PC-9 (cell line): ENCODE data around the gene RREB1. TPM values are rescaled to one million over a fixed set of nuclear protein-coding genes. Genes with fewer than 3 reads are reported as not detected.

ENCODE experiments used
- BruUV-seq: library from RNA; stranded (reverse); fragments of 400-500 nt; replicated peaks from 2 replicates; lab custom pipeline; 2021; lab: Mats Ljungman, UMichigan
- CTCF ChIA-PET: fragments of 300-600 bp; sonication (Branson Sonifier 250); formaldehyde crosslinking; loops from one replicate; lab custom pipeline; 2022; ENCODE audit warnings: antibody characterized with exemption; lab: Charles Lee
- POLR2A ChIA-PET: fragments of 300-600 bp; sonication (Branson Sonifier 250); formaldehyde crosslinking; loops from one replicate; lab custom pipeline; 2022; ENCODE audit warnings: antibody characterized with exemption; ENCODE audit not compliant: unreplicated experiment; lab: Charles Lee
- DNase-seq, 2 experiments: peaks; one replicate each; pipeline versions ENCODE4 v3.0.0 to v3.0.0-alpha.2; 2015 to 2022; ENCODE audit warnings: mixed read lengths in 1 of 2
- H2AFZ ChIP-seq: fragments of 200-600 bp; sonication (generic); 2 replicates; pipeline ENCODE4 v1.8.1; 2017; ENCODE audit warnings: antibody characterized with exemption
- H3F3A ChIP-seq: fragments of 200-600 bp; sonication (generic); 2 replicates; pipeline ENCODE4 v1.8.1; 2017; ENCODE audit warnings: antibody characterized with exemption, mild to moderate bottlenecking, low read depth; ENCODE audit not compliant: insufficient read depth
- H3K27ac ChIP-seq: fragments of 200-600 bp; sonication (generic); 2 replicates; pipeline ENCODE4 v1.6.1; 2016; ENCODE audit warnings: mixed run types
- H3K27me3 ChIP-seq: fragments of 200-600 bp; sonication (generic); 2 replicates; pipeline ENCODE4 v1.6.1; 2016; ENCODE audit warnings: low read depth, mixed run types; ENCODE audit not compliant: insufficient read depth
- H3K36me3 ChIP-seq: fragments of 200-600 bp; sonication (generic); 2 replicates; pipeline ENCODE4 v1.6.1; 2016; ENCODE audit warnings: low read depth, mixed run types
- H3K4me1 ChIP-seq: fragments of 200-600 bp; sonication (generic); replicated peaks from 2 replicates; pipeline ENCODE4 v1.6.1; 2016; ENCODE audit warnings: mixed run types; ENCODE audit not compliant: insufficient read depth
- H3K4me2 ChIP-seq: fragments of 200-600 bp; sonication (generic); 2 replicates; pipeline ENCODE4 v1.6.1; 2017; ENCODE audit warnings: mixed run types
- H3K4me3 ChIP-seq: fragments of 200-600 bp; sonication (generic); 2 replicates; pipeline ENCODE4 v1.6.1; 2016; ENCODE audit warnings: mixed run types
- H3K79me2 ChIP-seq: fragments of 200-600 bp; sonication (generic); 2 replicates; pipeline ENCODE4 v1.6.1; 2017; ENCODE audit warnings: low read depth, mixed run types
- H3K9me2 ChIP-seq: fragments of 200-600 bp; sonication (generic); 2 replicates; pipeline ENCODE4 v1.8.1; 2017; ENCODE audit warnings: mild to moderate bottlenecking; ENCODE audit not compliant: insufficient read depth
- H3K9me3 ChIP-seq: fragments of 200-600 bp; sonication (generic); 2 replicates; pipeline ENCODE4 v1.8.1; 2016; ENCODE audit warnings: low read depth; ENCODE audit not compliant: insufficient read depth
- H4K20me1 ChIP-seq: fragments of 200-600 bp; sonication (generic); 2 replicates; pipeline ENCODE4 v1.8.1; 2017; ENCODE audit not compliant: insufficient read depth
- CTCF ChIP-seq: fragments of 200-600 bp; sonication (generic); conservative IDR thresholded peaks from 2 replicates; pipeline ENCODE4 v1.6.1; 2017; ENCODE audit warnings: mixed run types, antibody characterized with exemption, mild to moderate bottlenecking, moderate library complexity
- EZH2 ChIP-seq: fragments of 200-600 bp; sonication (generic); IDR thresholded peaks from 2 replicates; pipeline ENCODE4 v1.8.0; 2017; ENCODE audit warnings: antibody characterized with exemption, low read depth
- intact Hi-C: fragments of 100-400 bp; cut with micrococcal nuclease; formaldehyde crosslinking; loops from one replicate; pipeline ENCODE4 v1.10.0; 2022; ENCODE audit not compliant: unreplicated experiment
- total RNA-seq: library from RNA; stranded (reverse); gene quantifications from 2 replicates; pipeline ENCODE4 v1.2.3, GENCODE V29; 2021

RREB1 gene
- total RNA-seq, 1 experiment from 2014 or later, result 38.4 TPM

GRCh38 chr6:7180751-7181150 is 73.0 kb downstream of the RREB1 start:
- Histone ChIP-seq H3K27me3 (no peaks in the 10 kb centered on the region), H3K79me2 (0 out of 2 replicates have a peak, but pooled peaks cover 1% of the 10 kb centered on the region), H3K4me2 (no peak overlapping the region), H3K4me1 (no peaks in the 10 kb centered on the region), H4K20me1 (no peaks in the 10 kb centered on the region), H3K9me3 (no peaks in the 10 kb centered on the region), H2AFZ (no peak overlapping the region), H3K27ac (no peak overlapping the region), H3K36me3 (peaks cover 8% of the 10 kb centered on the region; the same call in 1 of the 2 replicates), H3K9me2 (no peaks in the 10 kb centered on the region), H3F3A (no peaks in the 10 kb centered on the region), H3K4me3 (no peak overlapping the region)
- TF ChIP-seq CTCF (no peak), EZH2 (no peak)
- POLR2A ChIA-PET, result no interaction called here
- no TSS peak for BruUV-seq
- CTCF ChIA-PET, result interaction anchor here (0.7 kb wide), 1 partner anchor 55 kb away, joined by 3 read pairs; no protein-coding TSS in a partner anchor
- intact Hi-C loops, result no loop called here
- no peak for DNase-seq

GRCh38 chr6:7183707-7184106 is 75.9 kb downstream of the RREB1 start:
- no peaks in the 10 kb centered on the region for H3K4me1 ChIP-seq
- no peaks in the 10 kb centered on the region for H4K20me1 ChIP-seq
- intact Hi-C loops, result no loop called here
- H3K4me2 ChIP-seq, result no peak overlapping the region
- H2AFZ ChIP-seq, result no peak overlapping the region
- CTCF ChIA-PET, result no interaction called here
- peaks cover 8% of the 10 kb centered on the region; the same call in 1 of the 2 replicates for H3K36me3 ChIP-seq
- no peaks in the 10 kb centered on the region for H3K27me3 ChIP-seq
- H3F3A ChIP-seq, result no peaks in the 10 kb centered on the region
- BruUV-seq, result no TSS peak
- no peak overlapping the region for H3K4me3 ChIP-seq
- no peaks in the 10 kb centered on the region for H3K9me3 ChIP-seq
- POLR2A ChIA-PET, result no interaction called here
- no peaks in the 10 kb centered on the region for H3K9me2 ChIP-seq
- H3K27ac ChIP-seq, result no peak overlapping the region
- TF ChIP-seq CTCF, result no peak
- TF ChIP-seq EZH2, result no peak
- no peaks in the 10 kb centered on the region for H3K79me2 ChIP-seq
- no peak for DNase-seq

- H3K4me1 ChIP-seq, result no peaks in the 10 kb centered on the region
- H3K4me2 ChIP-seq, result no peak overlapping the region
- no peaks in the 10 kb centered on the region for H3K9me3 ChIP-seq
- H3K79me2 ChIP-seq, result no peaks in the 10 kb centered on the region
- H3K27me3 ChIP-seq, result no peaks in the 10 kb centered on the region
- TF ChIP-seq EZH2 (no peak), CTCF (no peak)
- peaks cover 6% of the 10 kb centered on the region; the same call in 1 of the 2 replicates for H3K36me3 ChIP-seq
- no peaks in the 10 kb centered on the region for H4K20me1 ChIP-seq
- BruUV-seq, result no TSS peak
- ChIA-PET POLR2A (no interaction called here), CTCF (no interaction called here)
- intact Hi-C loops, result no loop called here
- no peak overlapping the region for H3K27ac ChIP-seq
- no peak overlapping the region for H2AFZ ChIP-seq
- no peak for DNase-seq
- H3K9me2 ChIP-seq, result no peaks in the 10 kb centered on the region
- H3F3A ChIP-seq, result no peaks in the 10 kb centered on the region
- H3K4me3 ChIP-seq, result no peak overlapping the region
Measured at GRCh38 chr6:7184502-7184901, 76.7 kb downstream of the RREB1 start.
